NT2/D1 (cell line): ENCODE measurements around the gene PRR7.

Experiments used
- YY1 ChIP-seq: IDR thresholded peaks from 2 replicates; pipeline ENCODE4 v1.6.1; 2011; ENCODE audit not compliant: insufficient read length, insufficient read depth
- ZNF274 ChIP-seq: IDR thresholded peaks from 2 replicates; pipeline ENCODE4 v1.6.1; 2011; ENCODE audit warnings: mild to moderate bottlenecking, low read depth, low read length

GRCh38 chr5:177419046-177419445, 27.6 kb upstream of the PRR7 start:
- TF ChIP-seq ZNF274 (no peak), YY1 (no peak)
